ENCODE results near the gene BTBD8.

DNA sequence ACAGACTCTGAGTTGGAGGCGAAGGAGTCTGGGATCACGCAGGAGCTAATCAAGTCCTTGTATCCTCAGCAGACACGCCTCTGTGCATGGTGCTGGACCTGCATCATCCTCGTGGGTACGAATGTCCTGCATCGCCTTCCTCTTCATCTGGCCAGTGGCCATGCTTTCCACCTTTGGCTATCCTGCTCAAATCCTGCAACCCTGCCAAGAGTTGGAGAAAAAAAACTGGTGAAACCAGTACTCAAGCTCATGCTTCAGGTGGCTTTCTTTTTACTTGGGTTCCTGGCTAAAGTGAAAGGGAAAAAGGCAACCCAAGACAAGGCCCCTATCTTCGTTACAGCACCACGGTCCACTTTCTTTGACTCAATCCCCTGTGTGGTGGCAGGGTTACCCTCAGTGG, 13.8 kb upstream of the BTBD8 start:
- TF ChIP-seq, protein P1, sequence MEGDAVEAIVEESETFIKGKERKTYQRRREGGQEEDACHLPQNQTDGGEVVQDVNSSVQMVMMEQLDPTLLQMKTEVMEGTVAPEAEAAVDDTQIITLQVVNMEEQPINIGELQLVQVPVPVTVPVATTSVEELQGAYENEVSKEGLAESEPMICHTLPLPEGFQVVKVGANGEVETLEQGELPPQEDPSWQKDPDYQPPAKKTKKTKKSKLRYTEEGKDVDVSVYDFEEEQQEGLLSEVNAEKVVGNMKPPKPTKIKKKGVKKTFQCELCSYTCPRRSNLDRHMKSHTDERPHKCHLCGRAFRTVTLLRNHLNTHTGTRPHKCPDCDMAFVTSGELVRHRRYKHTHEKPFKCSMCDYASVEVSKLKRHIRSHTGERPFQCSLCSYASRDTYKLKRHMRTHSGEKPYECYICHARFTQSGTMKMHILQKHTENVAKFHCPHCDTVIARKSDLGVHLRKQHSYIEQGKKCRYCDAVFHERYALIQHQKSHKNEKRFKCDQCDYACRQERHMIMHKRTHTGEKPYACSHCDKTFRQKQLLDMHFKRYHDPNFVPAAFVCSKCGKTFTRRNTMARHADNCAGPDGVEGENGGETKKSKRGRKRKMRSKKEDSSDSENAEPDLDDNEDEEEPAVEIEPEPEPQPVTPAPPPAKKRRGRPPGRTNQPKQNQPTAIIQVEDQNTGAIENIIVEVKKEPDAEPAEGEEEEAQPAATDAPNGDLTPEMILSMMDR (IDR thresholded peaks at IDR 0.05 in 4 of 5, conservative IDR thresholded peaks at IDR 0.05 in 1 of 5), result no peak
- TF ChIP-seq POLR2A (IDR thresholded peaks at IDR 0.05), result no peak

Measured in gastrocnemius medialis (tissue), 4 donors.